Vagina (tissue), 2 donors: ENCODE data around the gene RUSC1. TPM values are rescaled to one million over a fixed set of nuclear protein-coding genes. Genes with fewer than 3 reads are reported as not detected.

Experiments
- DNase-seq, 2 donors: peaks; one replicate each; pipeline ENCODE4 v3.0.0-alpha.2; 2017; ENCODE audit errors: extremely low spot score in 2 of 2
- H3K27ac ChIP-seq: fragments of 200-600 bp; sonication (generic); one replicate; pipeline ENCODE4 v1.5.1; 2019
- H3K27me3 ChIP-seq: fragments of 200-600 bp; sonication (generic); one replicate; pipeline ENCODE4 v1.5.1; 2019
- H3K36me3 ChIP-seq, 2 donors: fragments of 200-600 bp; sonication (generic); one replicate each; pipeline ENCODE4 v1.5.1; 2017 to 2019
- H3K4me1 ChIP-seq: fragments of 200-600 bp; sonication (generic); one replicate; pipeline ENCODE4 v1.5.1; 2019
- H3K4me3 ChIP-seq, 2 donors: fragments of 200-600 bp; sonication (generic); 1 replicate in 1 of 2; 2 replicates in 1 of 2; pipeline ENCODE4 v1.5.1; 2016 to 2019
- H3K9me3 ChIP-seq: fragments of 200-600 bp; sonication (generic); one replicate; pipeline ENCODE4 v1.5.1; 2019
- CTCF ChIP-seq, 3 experiments: fragments of 450-650 bp in 2 of 3; fragments of 200-600 bp in 1 of 3; sonication (generic) in 1 of 3; IDR thresholded peaks; one replicate each; pipeline ENCODE4 v1.5.1; 2017 to 2019; ENCODE audit warnings: antibody characterized with exemption in 3 of 3, mild to moderate bottlenecking in 2 of 3, moderate library complexity in 2 of 3
- POLR2A ChIP-seq, 2 donors: fragments of 450-650 bp; IDR thresholded peaks; one replicate each; pipeline ENCODE4 v1.6.1; 2017; ENCODE audit warnings: antibody characterized with exemption in 2 of 2, mild to moderate bottlenecking in 2 of 2, moderate library complexity in 2 of 2
- POLR2AphosphoS5 ChIP-seq, 2 donors: sonication (generic); formaldehyde crosslinking; IDR thresholded peaks; one replicate each; pipeline ENCODE4 v1.9.0; 2017; ENCODE audit warnings: antibody characterized with exemption in 2 of 2, mild to moderate bottlenecking in 2 of 2, low read depth in 1 of 2; ENCODE audit not compliant: insufficient read depth in 1 of 2
- intact Hi-C: fragments of 100-400 bp; cut with DNase I; formaldehyde crosslinking; loops from one replicate; pipeline ENCODE4 v1.15.1; 2023
- total RNA-seq: library from RNA; depleted of rRNA; stranded (reverse); fragments of >200 nt; gene quantifications from one replicate; pipeline ENCODE4 v1.2.3, GENCODE V29; 2016

Gene RUSC1
- total RNA-seq, 1 donor from 2014 or later = 24.3 TPM

- Histone ChIP-seq H3K4me3 (peak within 1 kb of the TSS; percentile 72 to 75), H3K27me3 (no peaks in the 10 kb centered on the region), H3K36me3 (peaks cover 0 to 6% of the 10 kb centered on the region in 2 donors), H3K27ac (peak within 1 kb of the TSS; percentile 93), H3K9me3 (no peaks in the 10 kb centered on the region), H3K4me1 (peaks cover 27% of the 10 kb centered on the region)
- intact Hi-C loops = no loop called here
- DNase-seq = peak in 1 of 2 donors; percentile 99
- TF ChIP-seq POLR2A (IDR thresholded peaks at IDR 0.05) (no peak), CTCF (IDR thresholded peaks at IDR 0.05) (peak in 2 of 3 experiments; percentile 15 to 49), POLR2AphosphoS5 (IDR thresholded peaks at IDR 0.05; ENCODE audit: insufficient read depth in 1 of 2, low read depth in 1 of 2) (peak; percentile 96 to 99)
Observed at GRCh38 chr1:155308493-155309422, 11.9 kb upstream of the RUSC1 start, which contains the start of gene FDPS. FDPS (plus strand) TSS chr1:155308866; CDS start chr1:155309790, 924 bp downstream.

GRCh38 chr1:155309423-155310021 lies 11.2 kb upstream of the RUSC1 start:
- intact Hi-C loops = no loop called here
- Histone ChIP-seq H3K27me3 (no peaks in the 10 kb centered on the region), H3K36me3 (peaks cover 0 to 6% of the 10 kb centered on the region in 2 donors), H3K27ac (peak overlapping the region; percentile 93), H3K4me1 (peaks cover 27% of the 10 kb centered on the region), H3K4me3 (peak overlapping the region; percentile 72 to 75), H3K9me3 (no peaks in the 10 kb centered on the region)
- no peak for TF ChIP-seq CTCF (IDR thresholded peaks at IDR 0.05)
- no peak for TF ChIP-seq POLR2A (IDR thresholded peaks at IDR 0.05)
- TF ChIP-seq POLR2AphosphoS5 (IDR thresholded peaks at IDR 0.05; ENCODE audit: insufficient read depth in 1 of 2, low read depth in 1 of 2) = no peak
- no peak for DNase-seq

GRCh38 chr1:155313261-155313660 lies 7.4 kb upstream of the RUSC1 start:
- no peak for TF ChIP-seq POLR2AphosphoS5 (IDR thresholded peaks at IDR 0.05; ENCODE audit: insufficient read depth in 1 of 2, low read depth in 1 of 2)
- no peak for TF ChIP-seq CTCF (IDR thresholded peaks at IDR 0.05)
- no peak for TF ChIP-seq POLR2A (IDR thresholded peaks at IDR 0.05)
- Histone ChIP-seq H3K27ac (no peak overlapping the region), H3K9me3 (no peaks in the 10 kb centered on the region), H3K4me3 (no peak overlapping the region), H3K4me1 (peaks cover 19% of the 10 kb centered on the region), H3K27me3 (no peaks in the 10 kb centered on the region), H3K36me3 (peaks cover 0 to 6% of the 10 kb centered on the region in 2 donors)
- intact Hi-C loops = no loop called here
- no peak for DNase-seq

- intact Hi-C loops = no loop called here
- Histone ChIP-seq H3K9me3 (no peaks in the 10 kb centered on the region), H3K4me1 (peaks cover 22% of the 10 kb centered on the region), H3K27ac (no peak overlapping the region), H3K27me3 (no peaks in the 10 kb centered on the region), H3K4me3 (no peak overlapping the region), H3K36me3 (peaks cover 0 to 6% of the 10 kb centered on the region in 2 donors)
- no peak for DNase-seq
- TF ChIP-seq POLR2A (IDR thresholded peaks at IDR 0.05) (no peak), CTCF (IDR thresholded peaks at IDR 0.05) (no peak), POLR2AphosphoS5 (IDR thresholded peaks at IDR 0.05; ENCODE audit: insufficient read depth in 1 of 2, low read depth in 1 of 2) (no peak)
Observed at GRCh38 chr1:155316922-155317321, 3.8 kb upstream of the RUSC1 start.
